ENCODE measurements around the gene ZC3H12A. TPM values are rescaled to one million over a fixed set of nuclear protein-coding genes. Genes with fewer than 3 reads are reported as not detected.

The ZC3H12A gene
- total RNA-seq, 1 donor from 2014 or later, result 12.8 TPM

GRCh38 chr1:37482796-37483744 is 8.7 kb downstream of the ZC3H12A start:
- Histone ChIP-seq H3K4me3 (no peak overlapping the region), H3K36me3 (peaks cover 59% of the 10 kb centered on the region), H3K9me3 (no peaks in the 10 kb centered on the region), H3K27ac (peak overlapping the region; percentile 51), H3K4me1 (peaks cover 82% of the 10 kb centered on the region), H3K27me3 (ENCODE audit: low read depth) (no peaks in the 10 kb centered on the region)
- intact Hi-C loops (cut with DNase I), result no loop called here
- DNase-seq (no peak), ATAC-seq (no peak)
- TF ChIP-seq CTCF (IDR thresholded peaks at IDR 0.05), result no peak

- H3K4me3 ChIP-seq, result no peak overlapping the region
- TF ChIP-seq CTCF (IDR thresholded peaks at IDR 0.05), result no peak
- peaks cover 56% of the 10 kb centered on the region for H3K36me3 ChIP-seq
- no peaks in the 10 kb centered on the region for H3K27me3 ChIP-seq (ENCODE audit: low read depth)
- H3K27ac ChIP-seq, result peak overlapping the region; percentile 51
- intact Hi-C loops (cut with DNase I), result no loop called here
- ATAC-seq, result no peak
- no peaks in the 10 kb centered on the region for H3K9me3 ChIP-seq
- no peak for DNase-seq
- H3K4me1 ChIP-seq, result peaks cover 75% of the 10 kb centered on the region
Measured at GRCh38 chr1:37483785-37484184, 9.4 kb downstream of the ZC3H12A start.

- peak in 1 of 2 donors; percentile 5 for ATAC-seq
Measured at GRCh38 chr1:37484325-37485051, 10.1 kb downstream of the ZC3H12A start.

GRCh38 chr1:37485902-37486679 is 11.7 kb downstream of the ZC3H12A start:
- intact Hi-C loops (cut with DNase I), result no loop called here
- no peak for DNase-seq
- ATAC-seq, result peak in 1 of 2 donors; percentile 4
- Histone ChIP-seq H3K36me3 (peaks cover 56% of the 10 kb centered on the region), H3K27me3 (ENCODE audit: low read depth) (no peaks in the 10 kb centered on the region), H3K27ac (peak overlapping the region; percentile 77), H3K4me1 (peaks cover 52% of the 10 kb centered on the region), H3K4me3 (no peak overlapping the region), H3K9me3 (no peaks in the 10 kb centered on the region)
- no peak for TF ChIP-seq CTCF (IDR thresholded peaks at IDR 0.05)

More at GRCh38 chr1:37484325-37485051, 10.1 kb downstream of the ZC3H12A start:
- Histone ChIP-seq H3K4me3 (no peak overlapping the region), H3K9me3 (no peaks in the 10 kb centered on the region), H3K4me1 (peaks cover 68% of the 10 kb centered on the region), H3K36me3 (peaks cover 60% of the 10 kb centered on the region), H3K27me3 (ENCODE audit: low read depth) (no peaks in the 10 kb centered on the region), H3K27ac (peak overlapping the region; percentile 77)
- intact Hi-C loops (cut with DNase I), result no loop called here
- TF ChIP-seq CTCF (IDR thresholded peaks at IDR 0.05), result no peak
- DNase-seq, result no peak

Measured in lower lobe of right lung (tissue), 2 donors.